ENCODE measurements around the gene NCAM2. TPM values are rescaled to one million over a fixed set of nuclear protein-coding genes. Genes with fewer than 3 reads are reported as not detected.

Gene NCAM2
- total RNA-seq, 1 donor from 2014 or later, result 7.2 TPM

GRCh38 chr21:21384977-21385376 is 386.8 kb downstream of the NCAM2 start:
- intact Hi-C loops (cut with DNase I), result no loop called here

GRCh38 chr21:21385404-21385803 is 387.2 kb downstream of the NCAM2 start:
- H3K36me3 ChIP-seq, result no peaks in the 10 kb centered on the region
- no peaks in the 10 kb centered on the region for H3K9me3 ChIP-seq
- no peak for TF ChIP-seq CTCF (IDR thresholded peaks at IDR 0.05)
- intact Hi-C loops (cut with DNase I), result no loop called here
- no peaks in the 10 kb centered on the region for H3K4me1 ChIP-seq
- H3K27me3 ChIP-seq, result no peaks in the 10 kb centered on the region
- H3K4me3 ChIP-seq, result no peak overlapping the region
- no peak for DNase-seq (ENCODE audit: low spot score in 2 of 2)
- H3K27ac ChIP-seq, result no peak overlapping the region

More at GRCh38 chr21:21384977-21385376, 386.8 kb downstream of the NCAM2 start:
- H3K4me3 ChIP-seq, result no peak overlapping the region
- no peaks in the 10 kb centered on the region for H3K27me3 ChIP-seq
- no peak for DNase-seq (ENCODE audit: low spot score in 2 of 2)
- H3K4me1 ChIP-seq, result no peaks in the 10 kb centered on the region
- no peaks in the 10 kb centered on the region for H3K36me3 ChIP-seq
- H3K27ac ChIP-seq, result no peak overlapping the region
- no peak for TF ChIP-seq CTCF (IDR thresholded peaks at IDR 0.05)
- H3K9me3 ChIP-seq, result no peaks in the 10 kb centered on the region

- Histone ChIP-seq H3K27ac (no peak overlapping the region), H3K9me3 (no peaks in the 10 kb centered on the region), H3K27me3 (no peaks in the 10 kb centered on the region), H3K4me3 (no peak overlapping the region), H3K4me1 (no peaks in the 10 kb centered on the region), H3K36me3 (no peaks in the 10 kb centered on the region)
- intact Hi-C loops (cut with DNase I), result no loop called here
- no peak for TF ChIP-seq CTCF (IDR thresholded peaks at IDR 0.05)
- no peak for DNase-seq (ENCODE audit: low spot score in 2 of 2)
Measured at GRCh38 chr21:21387916-21388315, 389.7 kb downstream of the NCAM2 start.

GRCh38 chr21:21394064-21394463 is 395.9 kb downstream of the NCAM2 start:
- Histone ChIP-seq H3K4me1 (no peaks in the 10 kb centered on the region), H3K9me3 (no peaks in the 10 kb centered on the region), H3K27ac (no peak overlapping the region), H3K27me3 (no peaks in the 10 kb centered on the region), H3K4me3 (no peak overlapping the region), H3K36me3 (no peaks in the 10 kb centered on the region)
- intact Hi-C loops (cut with DNase I), result no loop called here
- TF ChIP-seq CTCF (IDR thresholded peaks at IDR 0.05), result no peak
- DNase-seq (ENCODE audit: low spot score in 2 of 2), result no peak

GRCh38 chr21:21396424-21396823 is 398.2 kb downstream of the NCAM2 start:
- Histone ChIP-seq H3K9me3 (no peaks in the 10 kb centered on the region), H3K4me3 (no peak overlapping the region), H3K27ac (no peak overlapping the region), H3K36me3 (no peaks in the 10 kb centered on the region), H3K4me1 (no peaks in the 10 kb centered on the region), H3K27me3 (no peaks in the 10 kb centered on the region)
- no peak for TF ChIP-seq CTCF (IDR thresholded peaks at IDR 0.05)
- no peak for DNase-seq (ENCODE audit: low spot score in 2 of 2)
- intact Hi-C loops (cut with DNase I), result no loop called here

GRCh38 chr21:21397464-21397863 is 399.3 kb downstream of the NCAM2 start:
- intact Hi-C loops (cut with DNase I), result no loop called here
- no peaks in the 10 kb centered on the region for H3K27me3 ChIP-seq
- H3K4me1 ChIP-seq, result no peaks in the 10 kb centered on the region
- H3K36me3 ChIP-seq, result no peaks in the 10 kb centered on the region
- H3K27ac ChIP-seq, result no peak overlapping the region
- H3K9me3 ChIP-seq, result no peaks in the 10 kb centered on the region
- TF ChIP-seq CTCF (IDR thresholded peaks at IDR 0.05), result no peak
- H3K4me3 ChIP-seq, result no peak overlapping the region
- DNase-seq (ENCODE audit: low spot score in 2 of 2), result no peak
